IMR-90 (cell line): ENCODE measurements around the gene RBFOX2. TPM values are rescaled to one million over a fixed set of nuclear protein-coding genes. Genes with fewer than 3 reads are reported as not detected.

Experiments
- ATAC-seq: fragments of 200-7000 bp; cut with Tn5 transposase; 2 replicates; pipeline ENCODE4 v1.9.1; 2020; ENCODE audit warnings: low read depth, mild to moderate bottlenecking, moderate library complexity
- BruUV-seq: library from RNA; stranded (reverse); fragments of 400-500 nt; replicated peaks from 2 replicates; lab custom pipeline; 2021; lab: Mats Ljungman, UMichigan
- CTCF ChIA-PET: fragments of 300-600 bp; formaldehyde crosslinking; extraction: SDS; loops from one replicate; lab custom pipeline; 2021; ENCODE audit warnings: antibody characterized with exemption; lab: Yijun Ruan, JAX
- POLR2A ChIA-PET: fragments of 300-600 bp; sonication (Branson Sonifier 250); formaldehyde crosslinking; loops from one replicate; lab custom pipeline; 2022; ENCODE audit warnings: antibody characterized with exemption; ENCODE audit not compliant: unreplicated experiment; lab: Charles Lee
- DNase-seq: peaks from one replicate; pipeline ENCODE4 v3.0.0; 2013
- H2AFZ ChIP-seq: replicated peaks from 2 replicates; pipeline ENCODE3; 2013; ENCODE audit warnings: low read length, mild to moderate bottlenecking; ENCODE audit not compliant: poor library complexity
- H2AK5ac ChIP-seq: 2 replicates; pipeline ENCODE4 v1.6.1; 2013; ENCODE audit warnings: low read depth, low read length, inconsistent platforms
- H2AK9ac ChIP-seq: replicated peaks from 2 replicates; pipeline ENCODE3; 2013; ENCODE audit warnings: mild to moderate bottlenecking, low read depth, low read length, moderate library complexity; ENCODE audit not compliant: poor library complexity
- H2BK120ac ChIP-seq: 2 replicates; pipeline ENCODE4 v1.6.1; 2013; ENCODE audit warnings: low read depth, low read length, inconsistent platforms
- H2BK15ac ChIP-seq: 3 replicates; pipeline ENCODE4 v1.6.1; 2013; ENCODE audit warnings: low read depth, low read length, inconsistent platforms
- H2BK20ac ChIP-seq: 2 replicates; pipeline ENCODE4 v1.6.1; 2013; ENCODE audit warnings: low read depth, mild to moderate bottlenecking, inconsistent platforms, low read length, moderate library complexity
- H2BK5ac ChIP-seq: 2 replicates; pipeline ENCODE4 v1.6.1; 2013; ENCODE audit warnings: mild to moderate bottlenecking, low read depth, low read length, inconsistent platforms; ENCODE audit not compliant: poor library complexity, severe bottlenecking
- H3K14ac ChIP-seq: replicated peaks from 2 replicates; pipeline ENCODE4 v1.6.1; 2013; ENCODE audit warnings: low read depth, low read length, inconsistent platforms
- H3K18ac ChIP-seq: 2 replicates; pipeline ENCODE4 v1.6.1; 2013; ENCODE audit warnings: low read depth, low read length, control low read depth
- H3K23ac ChIP-seq: 2 replicates; pipeline ENCODE4 v1.6.1; 2013; ENCODE audit warnings: low read depth, low read length, inconsistent platforms
- H3K27ac ChIP-seq: 2 replicates; pipeline ENCODE4 v1.5.1; 2013; ENCODE audit warnings: mild to moderate bottlenecking, control low read depth, low read length; ENCODE audit not compliant: insufficient read depth
- H3K27me3 ChIP-seq: 2 replicates; pipeline ENCODE4 v1.6.1; 2013; ENCODE audit warnings: low read length; ENCODE audit not compliant: control insufficient read depth, insufficient read depth
- H3K36me3 ChIP-seq: 2 replicates; pipeline ENCODE4 v1.6.1; 2013; ENCODE audit warnings: low read length, mixed read lengths; ENCODE audit not compliant: control insufficient read depth, insufficient read depth
- H3K4ac ChIP-seq: 2 replicates; pipeline ENCODE4 v1.6.1; 2013; ENCODE audit warnings: low read depth, low read length, inconsistent platforms
- H3K4me1 ChIP-seq: 2 replicates; pipeline ENCODE4 v1.6.1; 2013; ENCODE audit warnings: low read length, mixed read lengths; ENCODE audit not compliant: control insufficient read depth, insufficient read depth
- H3K4me2 ChIP-seq: 2 replicates; pipeline ENCODE4 v1.6.1; 2013; ENCODE audit warnings: low read depth, mild to moderate bottlenecking, control low read depth, low read length, moderate library complexity
- H3K4me3 ChIP-seq: 2 replicates; pipeline ENCODE4 v1.5.1; 2013; ENCODE audit warnings: low read depth, mild to moderate bottlenecking, control low read depth, low read length, moderate library complexity; ENCODE audit not compliant: insufficient read depth
- H3K56ac ChIP-seq: 2 replicates; pipeline ENCODE4 v1.6.1; 2013; ENCODE audit warnings: low read length, inconsistent platforms; ENCODE audit not compliant: insufficient read depth; ENCODE audit errors: extremely low read depth
- H3K79me1 ChIP-seq, 2 experiments: 2 replicates each; pipeline ENCODE4 v1.6.1; 2013; ENCODE audit warnings: low read length in 2 of 2, inconsistent platforms in 1 of 2, low read depth in 1 of 2
- H3K9ac ChIP-seq: 2 replicates; pipeline ENCODE4 v1.6.1; 2013; ENCODE audit warnings: low read depth, low read length, control low read depth
- H3K9me1 ChIP-seq: 2 replicates; pipeline ENCODE4 v1.6.1; 2013; ENCODE audit warnings: low read length, inconsistent platforms; ENCODE audit not compliant: insufficient read depth
- H3K9me3 ChIP-seq: 2 replicates; pipeline ENCODE4 v1.6.1; 2013; ENCODE audit warnings: low read length; ENCODE audit not compliant: control insufficient read depth, insufficient read depth
- H4K20me1 ChIP-seq: 2 replicates; pipeline ENCODE4 v1.6.1; 2013; ENCODE audit warnings: low read length, inconsistent platforms; ENCODE audit not compliant: insufficient read depth
- H4K5ac ChIP-seq: 2 replicates; pipeline ENCODE4 v1.6.1; 2013; ENCODE audit warnings: mild to moderate bottlenecking, low read depth, low read length, control low read depth
- H4K8ac ChIP-seq, 2 experiments: 2 replicates each; pipeline ENCODE4 v1.6.1; 2013; ENCODE audit warnings: low read depth in 2 of 2, low read length in 2 of 2, control low read depth in 1 of 2, inconsistent platforms in 1 of 2
- H4K91ac ChIP-seq: 2 replicates; pipeline ENCODE4 v1.6.1; 2013; ENCODE audit warnings: low read depth, low read length, inconsistent platforms; ENCODE audit not compliant: insufficient read depth
- MAZ ChIP-seq: IDR thresholded peaks from 2 replicates; pipeline ENCODE4 v1.6.1; 2012; ENCODE audit warnings: low read depth, mild to moderate bottlenecking, low read length, improper control_type of control experiment, moderate library complexity, borderline replicate concordance
- SMC3 ChIP-seq: fragments of 150-350 bp; IDR thresholded peaks from 2 replicates; pipeline ENCODE4 v1.6.1; 2016; ENCODE audit warnings: low read depth, mild to moderate bottlenecking, antibody characterized with exemption, low read length, moderate library complexity
- WGBS, 2 experiments: methylation state at CpG; one replicate each; pipeline versions ENCODE4 v1.1.5 to v1.1.7; 2013; ENCODE audit warnings: missing lambda C conversion rate in 2 of 2; ENCODE audit not compliant: insufficient read length in 1 of 2; ENCODE audit errors: extremely low coverage in 2 of 2; 5-methylcytosine and 5-hydroxymethylcytosine counted together
- dilution Hi-C: fragments of 300-500 bp; cut with HindIII; formaldehyde crosslinking; loops from one replicate; pipeline ENCODE4 v1.14.3; 2018; ENCODE audit warnings: low sequenced_read_pairs; ENCODE audit not compliant: unreplicated experiment
- in situ Hi-C: fragments of 300-500 bp; cut with MboI; formaldehyde crosslinking; loops from 3 replicates; pipeline ENCODE4 v1.14.3; 2019; ENCODE audit warnings: low sequenced_read_pairs, inconsistent platforms, mixed read lengths
- intact Hi-C: fragments of 100-400 bp; cut with micrococcal nuclease; formaldehyde crosslinking; loops from 2 replicates; pipeline ENCODE4 v1.10.0; 2022
- polyA plus RNA-seq, 3 experiments: library from polyadenylated mRNA; depleted of rRNA; stranded (reverse); fragments of >200 nt; gene quantifications; 2 replicates each; pipeline ENCODE4 v1.2.3, GENCODE V29; 2012; ENCODE audit warnings: low replicate concordance in 1 of 3
- total RNA-seq: library from RNA; depleted of rRNA; stranded (reverse); fragments of >200 nt; gene quantifications from 2 replicates; pipeline ENCODE4 v1.2.3, GENCODE V29; 2012

RBFOX2 gene
- total and polyA plus RNA-seq, 2 of the 4 experiments (the other 2 are of a cell fraction): 146 to 178 TPM

DNA sequence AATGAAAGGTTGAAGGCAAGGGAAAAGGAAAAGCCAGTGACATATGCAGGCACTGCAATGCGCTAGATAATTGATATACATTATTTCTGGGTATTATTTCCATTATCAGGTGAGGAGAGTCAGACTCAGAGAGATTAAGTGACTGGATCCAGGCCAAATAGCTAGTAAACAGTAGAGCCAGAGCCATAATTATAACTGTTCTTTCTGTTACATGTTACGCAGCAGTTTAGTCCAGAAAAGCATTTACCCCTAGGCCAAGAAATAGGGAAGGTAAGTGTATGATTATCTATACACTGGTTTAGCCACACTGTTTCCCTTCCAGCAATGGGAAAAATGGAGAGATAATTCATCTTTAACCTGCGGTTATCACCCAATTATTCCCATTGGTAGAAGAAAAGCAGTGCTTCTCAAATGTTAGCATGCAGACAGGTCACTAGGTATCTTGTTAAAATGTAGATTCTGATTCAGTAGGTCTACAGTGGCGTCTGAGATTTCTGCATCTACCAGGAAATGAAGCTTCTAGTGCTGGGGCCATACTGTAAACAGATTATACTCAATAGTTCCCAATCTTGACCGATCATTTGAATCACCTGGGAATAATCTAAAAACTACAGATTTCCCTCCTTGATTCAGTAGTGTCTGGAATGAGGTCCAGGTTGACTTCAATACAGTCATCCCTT lies 69.4 kb downstream of the RBFOX2 start:
- no peak overlapping the region for H2BK5ac ChIP-seq
- CTCF ChIA-PET: interaction anchor here (0.7 to 1.7 kb wide), 2 partner anchors 107 to 368 kb away, joined by 3 to 8 read pairs; no protein-coding TSS in a partner anchor
- no peak overlapping the region for H2AK9ac ChIP-seq
- H3K36me3 ChIP-seq: no peaks in the 10 kb centered on the region
- H2AFZ ChIP-seq: no peak overlapping the region
- intact Hi-C loops: no loop called here
- DNase-seq (no peak), ATAC-seq (no peak)
- no peak overlapping the region for H4K91ac ChIP-seq
- no peak overlapping the region for H2BK15ac ChIP-seq
- H3K56ac ChIP-seq: no peak overlapping the region
- no peak overlapping the region for H3K18ac ChIP-seq
- no peak overlapping the region for H3K4me2 ChIP-seq
- H2AK5ac ChIP-seq: no peak overlapping the region
- no peak overlapping the region for H4K5ac ChIP-seq
- POLR2A ChIA-PET: no interaction called here
- no peak for TF ChIP-seq SMC3
- no peak for TF ChIP-seq MAZ
- no peak overlapping the region for H4K8ac ChIP-seq
- H3K4ac ChIP-seq: no peak overlapping the region
- H3K23ac ChIP-seq: no peak overlapping the region
- 100% methylated on average over 1 of the region's 5 CpGs; no CpG with 5 or more reads in 1 of the 2 experiments for WGBS, 2 experiments
- H2BK20ac ChIP-seq: no peak overlapping the region
- peaks cover 40 to 77% of the 10 kb centered on the region in 2 experiments for H3K79me1 ChIP-seq
- H3K9me1 ChIP-seq: peaks cover 13% of the 10 kb centered on the region
- H3K27me3 ChIP-seq: no peaks in the 10 kb centered on the region
- peaks cover 17% of the 10 kb centered on the region for H3K4me1 ChIP-seq
- no peak overlapping the region for H3K9ac ChIP-seq
- in situ Hi-C loops: no loop called here
- dilution Hi-C loops: no loop called here
- no peaks in the 10 kb centered on the region for H3K9me3 ChIP-seq
- H3K14ac ChIP-seq: no peak overlapping the region
- peaks cover 19% of the 10 kb centered on the region for H4K20me1 ChIP-seq
- H3K4me3 ChIP-seq: no peak overlapping the region
- H3K27ac ChIP-seq: no peak overlapping the region
- BruUV-seq: no TSS peak
- no peak overlapping the region for H2BK120ac ChIP-seq
